Astrocyte of the spinal cord (primary cell): ENCODE data around the gene GUCY2D.

Source experiments
- DNase-seq: peaks from one replicate; pipeline ENCODE4 v3.0.0; 2011; ENCODE audit warnings: low read depth, low spot score
- H3K4me3 ChIP-seq: 2 replicates; pipeline ENCODE4 v1.5.1; 2011; ENCODE audit warnings: low read depth, mild to moderate bottlenecking, low read length, moderate library complexity
- CTCF ChIP-seq: IDR thresholded peaks from 2 replicates; pipeline ENCODE4 v1.5.1; 2012; ENCODE audit warnings: low read depth, mild to moderate bottlenecking, low read length, inconsistent platforms
- in situ Hi-C: cut with HindIII; loops from 2 replicates; pipeline ENCODE4 v1.10.0; 2017; ENCODE audit warnings: low sequenced_read_pairs

Gene GUCY2D

GRCh38 chr17:8041979-8042378 is 39.6 kb downstream of the GUCY2D start:
- in situ Hi-C loops, result no loop called here
- no peak overlapping the region for H3K4me3 ChIP-seq
- TF ChIP-seq CTCF, result no peak
- DNase-seq, result no peak

- in situ Hi-C loops, result no loop called here
- H3K4me3 ChIP-seq, result no peak overlapping the region
- no peak for DNase-seq
- no peak for TF ChIP-seq CTCF
Measured at GRCh38 chr17:8044819-8045810, 42.7 kb downstream of the GUCY2D start.

DNA sequence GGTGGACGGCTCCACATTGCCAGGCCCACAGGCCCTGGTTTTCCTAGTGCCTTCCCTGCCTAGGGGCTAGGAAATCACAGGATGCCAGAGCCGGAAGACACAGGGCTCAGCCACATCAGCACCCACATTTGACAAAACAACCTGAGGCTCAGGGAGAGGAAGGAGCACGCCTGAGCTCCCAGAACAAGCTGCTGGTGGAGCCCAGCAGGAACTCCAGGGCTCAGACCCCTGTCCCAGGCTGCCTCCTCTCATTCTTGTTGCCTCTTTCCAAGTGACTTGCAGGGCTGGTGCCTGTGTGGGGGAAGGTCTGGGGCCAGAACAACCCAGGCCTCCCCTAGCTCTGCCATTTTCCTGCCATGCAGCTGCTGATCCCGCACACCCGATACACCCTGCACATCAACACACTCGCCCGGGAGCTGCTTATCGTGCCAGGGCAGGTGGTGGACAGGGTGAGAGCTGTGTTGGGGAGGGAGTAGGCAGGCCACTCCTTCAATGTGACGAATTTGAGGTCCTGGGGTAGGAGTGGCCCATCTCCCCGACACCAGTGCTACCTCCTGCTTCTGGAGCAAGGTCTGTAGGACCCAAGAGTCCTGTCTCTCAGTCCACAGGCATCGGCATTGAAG is 44.0 kb downstream of the GUCY2D start:
- TF ChIP-seq CTCF, result no peak
- DNase-seq, result no peak
- in situ Hi-C loops, result no loop called here

GRCh38 chr17:8046929-8047768 is 44.7 kb downstream of the GUCY2D start:
- TF ChIP-seq CTCF, result no peak
- in situ Hi-C loops, result no loop called here
- no peak for DNase-seq
- H3K4me3 ChIP-seq, result no peak overlapping the region

More for the DNA sequence above, 44.0 kb downstream of the GUCY2D start:
- no peak overlapping the region for H3K4me3 ChIP-seq

GRCh38 chr17:8047769-8048110 is 45.3 kb downstream of the GUCY2D start:
- no peak for TF ChIP-seq CTCF
- no peak for DNase-seq
- in situ Hi-C loops, result no loop called here

GRCh38 chr17:8048236-8048635 is 45.8 kb downstream of the GUCY2D start:
- no peak for TF ChIP-seq CTCF

More at GRCh38 chr17:8047769-8048110, 45.3 kb downstream of the GUCY2D start:
- no peak overlapping the region for H3K4me3 ChIP-seq

More at GRCh38 chr17:8048236-8048635, 45.8 kb downstream of the GUCY2D start:
- in situ Hi-C loops, result no loop called here
- no peak for DNase-seq
- H3K4me3 ChIP-seq, result no peak overlapping the region
